HepG2 (cell line): ENCODE results near the gene AP4S1. TPM values are rescaled to one million over a fixed set of nuclear protein-coding genes. Genes with fewer than 3 reads are reported as not detected.

Experiments used
- ATAC-seq: fragments of 200-7000 bp; cut with Tn5 transposase; 3 replicates; pipeline ENCODE4 v1.9.1; 2020; ENCODE audit warnings: mild to moderate bottlenecking, moderate library complexity
- BruUV-seq: library from RNA; stranded (reverse); fragments of 400-500 nt; replicated peaks from 2 replicates; lab custom pipeline; 2021; lab: Mats Ljungman, UMichigan
- CTCF ChIA-PET: fragments of 300-600 bp; formaldehyde crosslinking; extraction: SDS; loops from one replicate; lab custom pipeline; 2021; ENCODE audit warnings: low total read pairs, inconsistent platforms, low intra/inter-chr PET ratio; lab: Yijun Ruan, JAX
- POLR2A ChIA-PET: fragments of 350-600 bp; sonication (Branson Sonifier 250); formaldehyde crosslinking; loops from one replicate; lab custom pipeline; 2020; ENCODE audit warnings: antibody characterized with exemption, inconsistent platforms; lab: Yijun Ruan, JAX
- DNase-seq: peaks from one replicate; pipeline ENCODE4 v3.0.0-alpha.2; 2015; ENCODE audit warnings: low spot score
- FAIRE-seq: peaks from 3 replicates; lab custom pipeline; 2011; peaks lifted over from hg19 to GRCh38; lab: Jason Lieb, UNC
- H2AFZ ChIP-seq: one replicate; pipeline ENCODE4 v1.6.1; 2011; ENCODE audit warnings: low read length, inconsistent platforms
- H3K27ac ChIP-seq: fragments of 300-600 bp; 3 replicates; pipeline ENCODE4 v1.8.0; 2011; ENCODE audit warnings: mixed run types, mild to moderate bottlenecking, mixed read lengths, low read length, inconsistent platforms; ENCODE audit not compliant: insufficient read depth; ENCODE audit errors: extremely low read length
- H3K27me3 ChIP-seq, 2 experiments: fragments of 200-600 bp in 1 of 2; 2 replicates in 1 of 2; 3 replicates in 1 of 2; pipeline versions ENCODE4 v1.6.0 to v1.8.0; 2011; ENCODE audit warnings: low read length in 2 of 2, mild to moderate bottlenecking in 2 of 2, moderate library complexity in 2 of 2, inconsistent platforms in 1 of 2; ENCODE audit not compliant: insufficient read depth in 2 of 2, control insufficient read depth in 1 of 2
- H3K36me3 ChIP-seq, 2 experiments: fragments of 200-600 bp in 1 of 2; replicated peaks in 1 of 2; 2 replicates in 1 of 2; 3 replicates in 1 of 2; pipeline versions ENCODE4 v1.5.1 to v1.8.0; 2011; ENCODE audit warnings: low read length in 2 of 2, inconsistent platforms in 1 of 2; ENCODE audit not compliant: insufficient read depth in 2 of 2, control insufficient read depth in 1 of 2
- H3K4me1 ChIP-seq: 2 replicates; pipeline ENCODE4 v1.5.1; 2012; ENCODE audit warnings: low read length, inconsistent platforms; ENCODE audit not compliant: insufficient read depth
- H3K4me2 ChIP-seq: 2 replicates; pipeline ENCODE4 v1.6.0; 2011; ENCODE audit warnings: low read depth, low read length, inconsistent platforms
- H3K4me3 ChIP-seq, 3 experiments: fragments of 200-600 bp in 1 of 3; sonication (generic), shearing (Covaris generic) in 1 of 3; replicated peaks in 1 of 3; 2 replicates each; pipeline ENCODE4 v1.5.1; 2011 to 2016; ENCODE audit warnings: low read length in 3 of 3, inconsistent platforms in 2 of 3, low read depth in 2 of 3, mild to moderate bottlenecking in 2 of 3, control low read depth in 1 of 3, mixed read lengths in 1 of 3; ENCODE audit not compliant: insufficient read depth in 1 of 3
- H3K79me2 ChIP-seq: one replicate; pipeline ENCODE4 v1.6.1; 2011; ENCODE audit warnings: low read length, inconsistent platforms; ENCODE audit not compliant: insufficient read depth
- H3K9ac ChIP-seq: 2 replicates; pipeline ENCODE4 v1.6.0; 2011; ENCODE audit warnings: mild to moderate bottlenecking, low read depth, low read length, inconsistent platforms; ENCODE audit not compliant: insufficient read depth
- H3K9me3 ChIP-seq: 2 replicates; pipeline ENCODE4 v1.5.1; 2012; ENCODE audit warnings: mild to moderate bottlenecking, low read length
- H4K20me1 ChIP-seq: 2 replicates; pipeline ENCODE4 v1.6.0; 2011; ENCODE audit warnings: inconsistent platforms, mild to moderate bottlenecking, low read length, moderate library complexity; ENCODE audit not compliant: insufficient read depth
- HMGA1 ChIP-seq: sonication (generic); formaldehyde crosslinking; conservative IDR thresholded peaks from 2 replicates; pipeline ENCODE4 v1.4.0; 2020; ENCODE audit warnings: missing genetic modification reagents
- IKZF1 ChIP-seq: fragments of 450-650 bp; IDR thresholded peaks from 2 replicates; pipeline ENCODE4 v1.7.1; 2016
- RBM22 ChIP-seq: fragments of 200-400 bp; formaldehyde crosslinking; optimal IDR thresholded peaks from 2 replicates; pipeline ENCODE3; 2017; ENCODE audit warnings: mild to moderate bottlenecking, low read length, moderate library complexity
- SMC3 ChIP-seq: IDR thresholded peaks from 2 replicates; pipeline ENCODE4 v1.6.1; 2011; ENCODE audit warnings: low read length, improper control_type of control experiment
- YEATS4 ChIP-seq: sonication (generic); formaldehyde crosslinking; IDR thresholded peaks from 2 replicates; pipeline ENCODE4 v1.4.0; 2020; ENCODE audit warnings: missing genetic modification reagents, borderline replicate concordance
- WGBS: methylation state at CpG from one replicate; pipeline ENCODE4 v1.1.6; 2017; ENCODE audit warnings: low lambda C conversion rate; 5-methylcytosine and 5-hydroxymethylcytosine counted together
- in situ Hi-C: cut with HindIII; loops from 2 replicates; pipeline ENCODE4 v1.10.0; 2017; ENCODE audit warnings: low pct_unique_long_range_greater_than_20kb; ENCODE audit not compliant: extremely low pct_ligation_motif_present
- intact Hi-C: fragments of 100-400 bp; cut with micrococcal nuclease; formaldehyde crosslinking; loops from one replicate; pipeline ENCODE4 v1.10.0; 2022; ENCODE audit not compliant: unreplicated experiment
- polyA plus RNA-seq, 8 experiments: library from polyadenylated mRNA; depleted of rRNA in 3 of 8; stranded (reverse) in 7 of 8; unstranded in 1 of 8; fragments of >200 nt; fragmentation: Illumina TruSeq in 4 of 8; extraction: Trizol in 4 of 8; gene quantifications; 2 replicates each; pipeline versions ENCODE4 v1.2.1 to v1.2.3, GENCODE V29; 2011 to 2016; ENCODE audit warnings: low read depth in 4 of 8, missing spikeins in 1 of 8, mixed read lengths in 1 of 8; ENCODE audit not compliant: insufficient read depth in 1 of 8
- total RNA-seq, 5 experiments: library from RNA; depleted of rRNA; stranded (reverse); fragments of >200 nt; fragmentation: Illumina TruSeq; extraction: Trizol; gene quantifications; 2 replicates each; pipeline ENCODE4 v1.2.3, GENCODE V29; 2016; ENCODE audit warnings: low read depth in 1 of 5
- TF ChIP-seq, protein P1 (sequence below): sonication (generic); formaldehyde crosslinking; IDR thresholded peaks from 2 replicates; pipeline ENCODE4 v1.8.0; 2022; ENCODE audit warnings: low read depth, missing genetic modification reagents

The AP4S1 gene
- total and polyA plus RNA-seq, 2 of the 13 experiments (the other 11 are each of a cell fraction or from before 2014, with no cell fraction given), result 3.9 to 21.1 TPM

DNA sequence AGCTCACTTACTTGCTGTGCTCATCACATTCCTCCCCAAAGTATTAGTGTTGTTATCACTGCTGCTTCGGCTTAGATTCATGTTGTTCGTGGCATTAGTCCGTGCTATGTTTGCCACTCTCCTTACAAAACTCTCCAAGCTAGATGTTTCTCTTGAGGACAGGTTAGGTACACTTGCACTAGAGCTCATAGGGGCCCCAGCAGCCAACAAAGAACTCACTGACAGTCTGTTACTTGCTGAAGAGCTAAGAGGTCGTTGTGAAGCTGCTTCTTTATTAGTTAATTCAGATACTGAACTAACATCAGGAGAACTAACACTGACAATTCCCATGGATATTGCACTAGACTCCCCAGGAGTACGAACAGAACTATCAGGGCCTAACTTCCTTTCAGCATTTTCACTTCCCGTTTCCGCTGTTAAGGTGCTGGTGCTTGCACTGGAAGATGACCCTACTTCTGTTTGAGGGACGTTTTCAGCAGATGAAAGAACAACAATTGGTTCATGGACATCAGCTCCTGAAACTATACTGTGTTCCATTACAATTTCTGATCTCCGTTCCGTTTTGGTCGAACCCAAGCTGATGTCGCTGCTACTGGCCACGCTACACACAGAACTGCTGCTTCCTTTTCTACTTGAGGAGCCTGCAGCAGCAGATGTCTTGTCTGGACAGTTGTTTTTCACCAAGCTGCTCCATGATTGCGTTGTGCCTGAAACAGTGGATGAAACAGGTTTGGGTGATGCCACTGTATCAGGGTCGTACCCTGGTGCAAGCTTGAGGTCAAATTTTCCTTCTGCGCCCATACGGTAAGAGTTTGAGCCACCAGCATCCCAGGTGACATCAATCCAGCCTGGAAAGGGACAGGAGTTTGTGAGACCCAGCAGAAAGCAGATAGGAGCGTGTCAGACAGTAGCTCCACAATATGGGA is 103.4 kb downstream of the AP4S1 start (continued):
- TF ChIP-seq, protein P1, sequence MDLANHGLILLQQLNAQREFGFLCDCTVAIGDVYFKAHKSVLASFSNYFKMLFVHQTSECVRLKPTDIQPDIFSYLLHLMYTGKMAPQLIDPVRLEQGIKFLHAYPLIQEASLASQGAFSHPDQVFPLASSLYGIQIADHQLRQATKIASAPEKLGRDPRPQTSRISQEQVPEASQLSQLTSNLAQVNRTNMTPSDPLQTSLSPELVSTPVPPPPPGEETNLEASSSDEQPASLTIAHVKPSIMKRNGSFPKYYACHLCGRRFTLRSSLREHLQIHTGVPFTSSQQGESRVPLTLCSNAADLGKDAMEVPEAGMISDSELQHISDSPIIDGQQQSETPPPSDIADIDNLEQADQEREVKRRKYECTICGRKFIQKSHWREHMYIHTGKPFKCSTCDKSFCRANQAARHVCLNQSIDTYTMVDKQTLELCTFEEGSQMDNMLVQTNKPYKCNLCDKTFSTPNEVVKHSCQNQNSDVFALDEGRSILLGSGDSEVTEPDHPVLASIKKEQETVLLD, result peak; percentile 23; the same call in 1 of the 2 replicates
- no peak for TF ChIP-seq YEATS4 (CRISPR knock-in tag)
- TF ChIP-seq IKZF1, result no peak
- TF ChIP-seq HMGA1, result no peak

DNA sequence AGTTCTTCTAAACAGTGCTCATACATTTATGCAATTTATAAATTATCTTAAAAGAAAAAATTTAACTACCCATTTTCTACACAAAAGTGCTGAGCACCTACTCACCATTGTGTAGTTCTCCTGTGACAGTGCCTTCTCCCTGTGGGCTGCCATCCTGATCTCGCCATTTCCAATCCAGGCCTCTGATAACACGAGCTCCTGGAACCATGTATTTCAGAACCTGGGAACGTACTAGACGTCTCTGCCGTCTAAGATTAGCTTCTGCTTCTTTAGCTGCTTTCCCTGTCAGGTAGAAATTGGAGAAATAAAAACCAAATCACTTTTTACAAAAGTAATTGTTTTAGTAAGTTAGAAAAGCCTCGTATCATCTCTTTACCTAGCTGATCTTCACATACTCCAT is 107.7 kb downstream of the AP4S1 start:
- intact Hi-C loops, result no loop called here
- BruUV-seq, result no TSS peak

More for the DNA sequence above, 107.7 kb downstream of the AP4S1 start:
- in situ Hi-C loops, result no loop called here
- Histone ChIP-seq H3K4me3 (no peak overlapping the region), H3K79me2 (no peaks in the 10 kb centered on the region), H3K4me2 (no peak overlapping the region), H3K36me3 (peaks cover 42 to 89% of the 10 kb centered on the region in 2 experiments), H3K9me3 (no peaks in the 10 kb centered on the region), H4K20me1 (no peaks in the 10 kb centered on the region), H3K9ac (no peak overlapping the region), H2AFZ (no peak overlapping the region), H3K27me3 (no peaks in the 10 kb centered on the region), H3K4me1 (peaks cover 8% of the 10 kb centered on the region), H3K27ac (no peak overlapping the region)
- ATAC-seq (no peak), DNase-seq (no peak), FAIRE-seq (no peak)
- 98% methylated on average over 6 of the region's 6 CpGs for WGBS
- TF ChIP-seq SMC3 (no peak), RBM22 (peak; percentile 96)
- POLR2A ChIA-PET, result no interaction called here
- CTCF ChIA-PET, result no interaction called here
